ENCODE data around the gene SIGLEC14.

Gene SIGLEC14

GRCh38 chr19:51593138-51593890, 53.3 kb downstream of the SIGLEC14 start:
- no peak for DNase-seq (ENCODE audit: low read depth)
- H3K4me3 ChIP-seq (ENCODE audit: low read depth, low read length) = peak overlapping the region; percentile 77
- TF ChIP-seq CTCF (conservative IDR thresholded peaks at IDR 0.05; ENCODE audit: low read depth, low read length) = no peak

Data from choroid plexus epithelial cell (primary cell).